ENCODE measurements around the gene OR10K1. TPM values are rescaled to one million over a fixed set of nuclear protein-coding genes. Genes with fewer than 3 reads are reported as not detected.

OR10K1 gene
- total RNA-seq, 1 experiment from 2014 or later = not detected

- Histone ChIP-seq H3K9me3 (ENCODE audit: control insufficient read depth in 1 of 2, insufficient read depth in 1 of 2, low read depth in 1 of 2, low read length in 2 of 2) (no peaks in the 10 kb centered on the region), H3K36me3 (ENCODE audit: control insufficient read depth in 1 of 2, insufficient read depth in 2 of 2, low read length in 2 of 2) (no peaks in the 10 kb centered on the region), H3K27ac (ENCODE audit: low read depth, low read length) (no peak overlapping the region), H3K4me1 (ENCODE audit: control insufficient read depth in 1 of 2, insufficient read depth in 2 of 2, low read length in 2 of 2) (no peaks in the 10 kb centered on the region), H3K27me3 (ENCODE audit: insufficient read depth, low read length) (no peaks in the 10 kb centered on the region), H3K4me2 (ENCODE audit: low read length) (no peak overlapping the region), H4K20me1 (ENCODE audit: insufficient read depth) (no peaks in the 10 kb centered on the region; the same call in 1 of the 2 replicates), H3K79me2 (ENCODE audit: insufficient read depth, low read length) (no peaks in the 10 kb centered on the region), H3K4me3 (replicated peaks in 1 of 2; ENCODE audit: low read depth in 1 of 2, low read length in 2 of 2) (no peak overlapping the region), H2AFZ (ENCODE audit: low read depth, low read length, poor library complexity, severe bottlenecking) (no peak overlapping the region), H3K9me2 (ENCODE audit: insufficient read depth) (no peaks in the 10 kb centered on the region), H3K9ac (ENCODE audit: low read length) (no peak overlapping the region)
- ChIA-PET RAD21 (ENCODE audit: low non-redundant PET in 1 of 2, low total read pairs in 2 of 2, uncharacterized antibody in 2 of 2, unreplicated experiment in 2 of 2) (no interaction called here), CTCF (no interaction called here), POLR2A (interaction anchor here (0.6 kb wide), 1 partner anchor 231 kb away, joined by 5 read pairs; no protein-coding TSS in a partner anchor)
- ATAC-seq = no peak
- TF ChIP-seq ATF3 (IDR thresholded peaks at IDR 0.05) = no peak
- TF ChIP-seq ELF1 (IDR thresholded peaks at IDR 0.05; ENCODE audit: borderline replicate concordance, low read depth) = no peak
- no peak for TF ChIP-seq POLR2AphosphoS5 (IDR thresholded peaks at IDR 0.05; ENCODE audit: low read depth, low read length)
- no peak for TF ChIP-seq SIN3A (IDR thresholded peaks at IDR 0.05; ENCODE audit: low read depth)
- TF ChIP-seq CBX3 (IDR thresholded peaks at IDR 0.05; ENCODE audit: low read depth) = no peak
- no peak for TF ChIP-seq FOSL1 (IDR thresholded peaks at IDR 0.05; ENCODE audit: low read depth)
- TF ChIP-seq JUND (IDR thresholded peaks at IDR 0.05) = no peak
- TF ChIP-seq ZNF274 (IDR thresholded peaks at IDR 0.05; ENCODE audit: low read depth, low read length) = no peak
- no peak for TF ChIP-seq TCF7L2 (IDR thresholded peaks at IDR 0.05; ENCODE audit: borderline replicate concordance, extremely low read depth, insufficient read depth, insufficient read length)
- no peak for TF ChIP-seq SRF (IDR thresholded peaks at IDR 0.05; ENCODE audit: low read depth)
- no peak for TF ChIP-seq EGR1 (IDR thresholded peaks at IDR 0.05; ENCODE audit: low read depth)
- TF ChIP-seq EZH2 (IDR thresholded peaks at IDR 0.05) = no peak
- no peak for TF ChIP-seq EZH2phosphoT487 (IDR thresholded peaks at IDR 0.05; ENCODE audit: borderline replicate concordance)
- BruUV-seq (replicated peaks) = no TSS peak
- no peak for DNase-seq (ENCODE audit: low read depth, low spot score)
- intact Hi-C loops (cut with micrococcal nuclease) = no loop called here
Observed at GRCh38 chr1:158417586-158417985, 44.0 kb upstream of the OR10K1 start.

- H4K20me1 ChIP-seq (ENCODE audit: insufficient read depth) = no peaks in the 10 kb centered on the region; the same call in 1 of the 2 replicates
- ATAC-seq (no peak), DNase-seq (ENCODE audit: low read depth, low spot score) (no peak)
- H3K4me1 ChIP-seq (ENCODE audit: control insufficient read depth in 1 of 2, insufficient read depth in 2 of 2, low read length in 2 of 2) = no peaks in the 10 kb centered on the region
- no peak overlapping the region for H2AFZ ChIP-seq (ENCODE audit: low read depth, low read length, poor library complexity, severe bottlenecking)
- H3K27ac ChIP-seq (ENCODE audit: low read depth, low read length) = no peak overlapping the region
- POLR2A ChIA-PET = no interaction called here
- no peak overlapping the region for H3K9ac ChIP-seq (ENCODE audit: low read length)
- RAD21 ChIA-PET (ENCODE audit: low non-redundant PET in 1 of 2, low total read pairs in 2 of 2, uncharacterized antibody in 2 of 2, unreplicated experiment in 2 of 2) = no interaction called here
- no TSS peak for BruUV-seq (replicated peaks)
- no peaks in the 10 kb centered on the region for H3K36me3 ChIP-seq (ENCODE audit: control insufficient read depth in 1 of 2, insufficient read depth in 2 of 2, low read length in 2 of 2)
- no peak overlapping the region for H3K4me2 ChIP-seq (ENCODE audit: low read length)
- H3K9me2 ChIP-seq (ENCODE audit: insufficient read depth) = no peaks in the 10 kb centered on the region
- CTCF ChIA-PET = no interaction called here
- TF ChIP-seq ELF1 (IDR thresholded peaks at IDR 0.05; ENCODE audit: borderline replicate concordance, low read depth) = no peak
- TF ChIP-seq POLR2A (IDR thresholded peaks at IDR 0.05; ENCODE audit: borderline replicate concordance, extremely low read depth, insufficient read depth, insufficient read length) = no peak
- no peak for TF ChIP-seq MAX (IDR thresholded peaks at IDR 0.05)
- no peak for TF ChIP-seq EGR1 (IDR thresholded peaks at IDR 0.05; ENCODE audit: low read depth)
- TF ChIP-seq ZNF274 (IDR thresholded peaks at IDR 0.05; ENCODE audit: low read depth, low read length) = no peak
- TF ChIP-seq CEBPB (IDR thresholded peaks at IDR 0.05; ENCODE audit: low read depth) = no peak
- TF ChIP-seq EZH2 (IDR thresholded peaks at IDR 0.05) = no peak
- TF ChIP-seq CBX3 (IDR thresholded peaks at IDR 0.05; ENCODE audit: low read depth) = no peak
- TF ChIP-seq SIN3A (IDR thresholded peaks at IDR 0.05; ENCODE audit: low read depth) = no peak
- TF ChIP-seq TCF7L2 (IDR thresholded peaks at IDR 0.05; ENCODE audit: borderline replicate concordance, extremely low read depth, insufficient read depth, insufficient read length) = no peak
- TF ChIP-seq ZFX (IDR thresholded peaks at IDR 0.05) = no peak
- no peak for TF ChIP-seq SRF (IDR thresholded peaks at IDR 0.05; ENCODE audit: low read depth)
- TF ChIP-seq JUND (IDR thresholded peaks at IDR 0.05) = no peak
- no peak for TF ChIP-seq EZH2phosphoT487 (IDR thresholded peaks at IDR 0.05; ENCODE audit: borderline replicate concordance)
- TF ChIP-seq SP1 (IDR thresholded peaks at IDR 0.05; ENCODE audit: low read depth) = no peak
- H3K79me2 ChIP-seq (ENCODE audit: insufficient read depth, low read length) = no peaks in the 10 kb centered on the region
- intact Hi-C loops (cut with micrococcal nuclease) = no loop called here
- H3K4me3 ChIP-seq (replicated peaks in 1 of 2; ENCODE audit: low read depth in 1 of 2, low read length in 2 of 2) = no peak overlapping the region
- H3K27me3 ChIP-seq (ENCODE audit: insufficient read depth, low read length) = no peaks in the 10 kb centered on the region
- no peaks in the 10 kb centered on the region for H3K9me3 ChIP-seq (ENCODE audit: control insufficient read depth in 1 of 2, insufficient read depth in 1 of 2, low read depth in 1 of 2, low read length in 2 of 2)
Observed at GRCh38 chr1:158422212-158422611, 39.4 kb upstream of the OR10K1 start.

All from HCT116 (cell line).